AG04449 (cell line): ENCODE measurements around the gene S100A10.
A peak's percentile ranks its signal among the peaks of the same experiment; 100 is the strongest.

Experiments
- CTCF ChIA-PET: fragments of 350-600 bp; formaldehyde crosslinking; extraction: SDS; loops from one replicate; lab custom pipeline; 2021; ENCODE audit warnings: antibody characterized with exemption; lab: Yijun Ruan, JAX
- POLR2A ChIA-PET: fragments of 400-600, 350-600 bp; formaldehyde crosslinking; extraction: SDS; loops from one replicate; lab custom pipeline; 2020; ENCODE audit warnings: antibody characterized with exemption, inconsistent platforms; lab: Yijun Ruan, JAX
- DNase-seq: peaks from one replicate; pipeline ENCODE4 v3.0.0-alpha.2; 2010; ENCODE audit warnings: low read depth, low spot score
- H3K4me3 ChIP-seq: 2 replicates; pipeline ENCODE4 v1.5.1; 2011; ENCODE audit warnings: low read depth, mild to moderate bottlenecking, control low read depth, low read length
- CTCF ChIP-seq: IDR thresholded peaks from one replicate; pipeline ENCODE4 v1.5.1; 2011; ENCODE audit warnings: mild to moderate bottlenecking, moderate library complexity, low read length, control low read depth, inconsistent platforms; ENCODE audit not compliant: insufficient read depth; ENCODE audit errors: missing control alignments

Gene S100A10

GRCh38 chr1:151970626-151971025 lies 23.0 kb downstream of the S100A10 start:
- no peak for TF ChIP-seq CTCF
- H3K4me3 ChIP-seq = no peak overlapping the region
- CTCF ChIA-PET = interaction anchor here (0.8 to 10.4 kb wide), 7 partner anchors 9 to 44 kb away, joined by 3 to 370 read pairs (median 76); no protein-coding TSS in a partner anchor
- POLR2A ChIA-PET = interaction anchor here (1.5 kb wide), 1 partner anchor 10 kb away, joined by 3 read pairs; no protein-coding TSS in a partner anchor
- no peak for DNase-seq

DNA sequence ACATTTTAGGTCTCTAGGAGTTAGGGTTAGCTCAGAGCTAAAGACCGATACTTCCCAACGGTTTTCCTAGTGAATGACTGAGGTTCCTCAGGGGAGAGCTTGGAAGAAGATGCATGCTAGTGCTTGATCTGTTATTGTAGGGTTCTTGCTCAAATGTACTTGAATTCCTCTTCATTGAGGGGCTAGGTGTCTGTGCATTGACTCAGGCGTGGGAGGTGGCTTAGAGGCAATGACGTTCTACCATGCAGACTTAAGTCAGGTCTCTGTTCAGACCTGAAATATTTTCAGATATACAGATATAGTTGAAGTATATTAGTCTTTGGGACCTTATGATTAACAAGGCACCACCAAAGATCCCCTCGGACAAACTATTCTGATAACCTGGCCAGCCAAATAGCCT lies 23.5 kb downstream of the S100A10 start:
- POLR2A ChIA-PET = interaction anchor here (1.5 kb wide), 1 partner anchor 10 kb away, joined by 3 read pairs; no protein-coding TSS in a partner anchor

GRCh38 chr1:151968791-151969399 lies 24.8 kb downstream of the S100A10 start:
- TF ChIP-seq CTCF = no peak
- ChIA-PET CTCF (interaction anchor here (1.0 to 10.4 kb wide), 18 partner anchors 9 to 275 kb away, joined by 3 to 370 read pairs (median 13); no protein-coding TSS in a partner anchor), POLR2A (no interaction called here)
- DNase-seq = no peak
- H3K4me3 ChIP-seq = no peak overlapping the region

More for the DNA sequence above, 23.5 kb downstream of the S100A10 start:
- no peak for DNase-seq
- CTCF ChIA-PET = interaction anchor here (1.0 to 10.4 kb wide), 9 partner anchors 9 to 276 kb away, joined by 5 to 370 read pairs (median 66); no protein-coding TSS in a partner anchor
- H3K4me3 ChIP-seq = no peak overlapping the region
- TF ChIP-seq CTCF = no peak

DNA sequence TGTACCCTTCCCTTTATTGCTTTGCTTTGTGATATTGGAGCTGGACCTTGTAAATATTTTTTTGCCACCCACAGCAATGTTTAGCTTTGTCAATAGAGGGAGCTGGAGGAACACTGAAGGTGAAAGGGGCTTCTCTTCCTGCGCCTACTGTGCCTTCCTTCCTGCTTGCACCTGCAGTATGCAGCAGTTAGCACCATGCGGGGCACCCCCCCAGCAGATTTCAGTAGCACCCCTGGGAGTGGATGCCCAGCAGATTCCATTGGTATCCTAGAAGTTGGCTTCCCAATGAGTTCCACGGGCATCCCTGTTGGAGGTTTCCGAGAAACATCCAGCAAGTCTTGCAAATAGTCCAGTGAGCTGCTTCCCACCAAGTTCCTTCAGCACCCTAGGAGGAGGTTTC lies 25.6 kb downstream of the S100A10 start:
- POLR2A ChIA-PET = interaction anchor here (0.6 to 0.9 kb wide), 2 partner anchors 20 to 36 kb away, joined by 3 read pairs; no protein-coding TSS in a partner anchor
- H3K4me3 ChIP-seq = no peak overlapping the region
- CTCF ChIA-PET = interaction anchor here (0.6 to 10.4 kb wide), 20 partner anchors 8 to 79 kb away, joined by 3 to 370 read pairs (median 10); no protein-coding TSS in a partner anchor
- DNase-seq = no peak
- peak; percentile 66 for TF ChIP-seq CTCF

- POLR2A ChIA-PET = interaction anchor here (0.9 kb wide), 1 partner anchor 21 kb away, joined by 3 read pairs; no protein-coding TSS in a partner anchor
- TF ChIP-seq CTCF = no peak
- DNase-seq = no peak
- CTCF ChIA-PET = interaction anchor here (0.8 to 10.4 kb wide), 15 partner anchors 7 to 68 kb away, joined by 3 to 370 read pairs (median 14); no protein-coding TSS in a partner anchor
- no peak overlapping the region for H3K4me3 ChIP-seq
These were observed 26.6 kb downstream of the S100A10 start for GRCh38 chr1:151967091-151967490.

DNA sequence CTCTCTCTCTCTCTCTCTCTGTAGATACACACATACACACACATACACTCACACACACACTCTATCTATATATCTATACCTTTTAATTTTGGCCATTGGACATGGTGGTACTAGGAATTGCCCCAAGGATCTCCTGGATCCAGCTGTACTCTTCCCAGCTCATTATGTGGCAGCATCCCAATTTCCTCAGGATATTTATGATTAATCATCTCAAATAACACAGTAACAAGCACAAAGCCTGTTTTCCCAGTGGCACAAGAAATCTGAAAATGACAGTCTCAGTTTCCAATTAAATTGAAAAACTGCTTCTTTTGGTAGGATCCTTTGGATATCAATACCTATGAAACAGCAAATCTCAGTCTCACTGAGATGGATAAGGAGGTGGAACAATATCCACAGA lies 27.6 kb downstream of the S100A10 start:
- ChIA-PET POLR2A (interaction anchor here (0.6 kb wide), 1 partner anchor 32 kb away, joined by 3 read pairs; no protein-coding TSS in a partner anchor), CTCF (interaction anchor here (1.2 to 10.4 kb wide), 8 partner anchors 13 to 49 kb away, joined by 3 to 370 read pairs (median 71); no protein-coding TSS in a partner anchor)
- no peak for DNase-seq
- H3K4me3 ChIP-seq = no peak overlapping the region
- TF ChIP-seq CTCF = no peak
